ENCODE results near the gene B4GALT3. TPM values are rescaled to one million over a fixed set of nuclear protein-coding genes. Genes with fewer than 3 reads are reported as not detected.

Gene B4GALT3
- total and polyA plus RNA-seq, 4 experiments from 2014 or later: 55.9 to 71.5 (median 62.5) TPM

GRCh38 chr1:161207173-161207572 is 29.9 kb upstream of the B4GALT3 start:
- H3K4me3 ChIP-seq (ENCODE audit: low read length in 2 of 2): no peak overlapping the region
- H3K27ac ChIP-seq (ENCODE audit: low read depth, low read length): no peak overlapping the region
- Mint-ChIP-seq H3K27ac (peak overlapping the region in 1 of 7 donors; percentile 42), H3K9me3 (no peaks in the 10 kb centered on the region), H3K4me3 (no peak overlapping the region), H3K36me3 (peaks cover 48 to 79% of the 10 kb centered on the region in 2 donors), H3K27me3 (no peaks in the 10 kb centered on the region), H3K4me1 (peaks cover 32 to 59% (median 46%) of the 10 kb centered on the region in 4 donors)
- intact Hi-C loops (cut with micrococcal nuclease): no loop called here
- no peaks in the 10 kb centered on the region for H3K27me3 ChIP-seq (ENCODE audit: insufficient read depth, low read length)
- H3K9me3 ChIP-seq (ENCODE audit: control insufficient read depth in 1 of 2, low read length in 2 of 2): no peaks in the 10 kb centered on the region
- peaks cover 47% of the 10 kb centered on the region for H3K4me1 ChIP-seq (ENCODE audit: insufficient read depth, low read length)
- CTCF ChIA-PET (ENCODE audit: partially characterized antibody): interaction anchor here (1.1 to 7.3 kb wide), 6 partner anchors 12 to 99 kb away, joined by 4 to 103 read pairs (median 32); partner anchors contain the start of genes APOA2 and TOMM40L
- POLR2A ChIA-PET (ENCODE audit: partially characterized antibody): interaction anchor here (0.6 kb wide), 1 partner anchor 24 kb away, joined by 3 read pairs; no protein-coding TSS in a partner anchor
- DNase-seq: no peak
- peaks cover 54% of the 10 kb centered on the region for H3K36me3 ChIP-seq (ENCODE audit: insufficient read depth, low read length)

GRCh38 chr1:161206411-161207140 is 29.3 kb upstream of the B4GALT3 start:
- Histone ChIP-seq H3K4me3 (ENCODE audit: low read length in 2 of 2) (no peak overlapping the region), H3K36me3 (ENCODE audit: insufficient read depth, low read length) (peaks cover 48% of the 10 kb centered on the region), H3K4me1 (ENCODE audit: insufficient read depth, low read length) (peaks cover 50% of the 10 kb centered on the region), H3K27me3 (ENCODE audit: insufficient read depth, low read length) (no peaks in the 10 kb centered on the region), H3K9me3 (ENCODE audit: control insufficient read depth in 1 of 2, low read length in 2 of 2) (no peaks in the 10 kb centered on the region), H3K27ac (ENCODE audit: low read depth, low read length) (no peak overlapping the region)
- Mint-ChIP-seq H3K27me3 (no peaks in the 10 kb centered on the region), H3K4me1 (peaks cover 32 to 65% (median 49%) of the 10 kb centered on the region in 4 donors), H3K36me3 (peaks cover 42 to 75% of the 10 kb centered on the region in 2 donors), H3K4me3 (no peak overlapping the region), H3K27ac (peak overlapping the region in 4 of 7 donors; percentile 25 to 50 (median 39)), H3K9me3 (no peaks in the 10 kb centered on the region)
- ChIA-PET POLR2A (ENCODE audit: partially characterized antibody) (interaction anchor here (0.6 to 5.3 kb wide), 3 partner anchors 12 to 30 kb away, joined by 3 to 36 read pairs (median 4); partner anchors contain the start of gene B4GALT3), CTCF (ENCODE audit: partially characterized antibody) (interaction anchor here (1.1 to 7.3 kb wide), 6 partner anchors 13 to 99 kb away, joined by 4 to 103 read pairs (median 32); partner anchors contain the start of genes APOA2, PPOX and TOMM40L)
- intact Hi-C loops (cut with micrococcal nuclease): no loop called here
- DNase-seq: no peak

- Mint-ChIP-seq H3K27ac (peak within 1 kb of the TSS; percentile 94 to 99 (median 99)), H3K36me3 (peaks cover 19 to 41% of the 10 kb centered on the region in 2 donors), H3K4me1 (peaks cover 32 to 68% (median 56%) of the 10 kb centered on the region in 4 donors), H3K27me3 (peaks cover 0 to 1% of the 10 kb centered on the region in 2 donors), H3K9me3 (no peaks in the 10 kb centered on the region), H3K4me3 (peak within 1 kb of the TSS; percentile 95 to 98 (median 96))
- ChIA-PET CTCF (ENCODE audit: partially characterized antibody) (interaction anchor here (0.7 to 7.3 kb wide), 20 partner anchors 9 to 192 kb away, joined by 3 to 103 read pairs (median 4); partner anchors contain the start of genes APOA2, PPOX, SDHC and TOMM40L), POLR2A (ENCODE audit: partially characterized antibody) (interaction anchor here (0.6 to 5.9 kb wide), 37 partner anchors 10 to 940 kb away, joined by 3 to 134 read pairs (median 5); partner anchors contain the start of genes ARHGAP30, B4GALT3, CFAP126 and DCAF8)
- H3K4me1 ChIP-seq (ENCODE audit: insufficient read depth, low read length): peaks cover 66% of the 10 kb centered on the region
- no peaks in the 10 kb centered on the region for H3K9me3 ChIP-seq (ENCODE audit: control insufficient read depth in 1 of 2, low read length in 2 of 2)
- intact Hi-C loops (cut with micrococcal nuclease): loop anchor here (1.0 to 2.0 kb wide), 4 partner anchors 20 to 105 kb away; partner anchors contain the start of gene PPOX
- peak within 1 kb of the TSS; percentile 85 to 98 for H3K4me3 ChIP-seq (ENCODE audit: low read length in 2 of 2)
- DNase-seq: peak; percentile 91 to 98 (median 94)
- no peaks in the 10 kb centered on the region for H3K27me3 ChIP-seq (ENCODE audit: insufficient read depth, low read length)
- H3K36me3 ChIP-seq (ENCODE audit: insufficient read depth, low read length): peaks cover 19% of the 10 kb centered on the region
- H3K27ac ChIP-seq (ENCODE audit: low read depth, low read length): peak within 1 kb of the TSS; percentile 96
These were observed 24.8 kb upstream of the B4GALT3 start, which contains the start of gene NDUFS2 for GRCh38 chr1:161201836-161202712. Gene NDUFS2 (plus strand): TSS chr1:161202367. CDS start chr1:161202386, 19 bp downstream.

DNA sequence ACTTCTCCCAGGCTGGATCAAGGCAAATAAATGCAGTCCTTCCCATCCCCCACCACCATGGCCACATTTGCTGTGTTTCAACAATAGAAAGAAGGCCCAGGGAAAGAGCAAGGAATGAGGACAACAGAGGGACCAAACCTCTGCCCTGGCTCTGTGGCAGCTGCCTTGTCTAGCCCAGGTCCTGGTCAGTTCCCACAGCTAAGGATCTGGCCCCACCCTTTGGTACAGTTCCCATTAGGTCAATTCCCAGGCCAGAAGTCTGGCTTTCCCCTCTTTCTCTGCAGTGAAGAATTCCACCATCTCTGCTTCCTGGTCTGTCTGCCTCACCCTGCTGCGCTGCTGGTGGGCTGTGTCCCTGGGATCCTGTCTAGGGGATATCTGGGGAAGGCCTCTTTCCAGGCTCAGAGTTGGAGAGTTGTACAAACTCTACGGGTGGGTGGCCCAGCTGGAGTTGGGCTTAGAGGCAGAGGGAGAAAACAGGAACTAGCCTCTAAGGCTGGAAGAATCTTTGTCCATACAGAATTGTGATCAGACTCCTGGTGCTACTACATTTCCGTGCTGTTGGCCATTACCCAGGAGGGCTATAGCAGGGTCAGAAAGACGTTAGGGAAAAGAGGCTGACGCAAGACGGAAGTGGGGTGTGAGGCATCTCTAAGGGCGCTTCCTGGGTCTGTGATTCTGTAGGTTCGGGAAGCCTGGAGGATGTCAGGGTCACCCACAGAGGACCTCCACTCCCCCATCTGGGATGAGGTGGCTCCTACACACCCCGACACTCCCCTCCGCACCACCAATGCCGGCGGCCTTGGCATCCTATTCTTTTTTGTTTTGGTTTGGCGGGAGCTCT is 23.9 kb upstream of the B4GALT3 start:
- Mint-ChIP-seq H3K36me3 (peaks cover 15 to 33% of the 10 kb centered on the region in 2 donors), H3K27me3 (peaks cover 0 to 1% of the 10 kb centered on the region in 2 donors), H3K4me3 (peak overlapping the region; percentile 95 to 98 (median 96)), H3K27ac (peak overlapping the region; percentile 94 to 99 (median 99)), H3K4me1 (peaks cover 31 to 62% (median 49%) of the 10 kb centered on the region in 4 donors), H3K9me3 (no peaks in the 10 kb centered on the region)
- Histone ChIP-seq H3K9me3 (ENCODE audit: control insufficient read depth in 1 of 2, low read length in 2 of 2) (no peaks in the 10 kb centered on the region), H3K4me1 (ENCODE audit: insufficient read depth, low read length) (peaks cover 62% of the 10 kb centered on the region), H3K4me3 (ENCODE audit: low read length in 2 of 2) (peak overlapping the region; percentile 85 to 98), H3K27me3 (ENCODE audit: insufficient read depth, low read length) (no peaks in the 10 kb centered on the region), H3K27ac (ENCODE audit: low read depth, low read length) (peak overlapping the region; percentile 96), H3K36me3 (ENCODE audit: insufficient read depth, low read length) (peaks cover 11% of the 10 kb centered on the region)
- CTCF ChIA-PET (ENCODE audit: partially characterized antibody): interaction anchor here (0.7 to 7.3 kb wide), 13 partner anchors 8 to 181 kb away, joined by 3 to 103 read pairs (median 7); partner anchors contain the start of genes APOA2, PPOX, TOMM40L and UFC1
- POLR2A ChIA-PET (ENCODE audit: partially characterized antibody): interaction anchor here (0.6 to 5.9 kb wide), 29 partner anchors 11 to 939 kb away, joined by 3 to 134 read pairs (median 11); partner anchors contain the start of genes ARHGAP30, B4GALT3, DCAF8 and DEDD
- intact Hi-C loops (cut with micrococcal nuclease): no loop called here
- peak in 1 of 5 donors; percentile 18 for DNase-seq

- Mint-ChIP-seq H3K9me3 (no peaks in the 10 kb centered on the region), H3K27ac (peak overlapping the region; percentile 94 to 99 (median 99)), H3K4me1 (peaks cover 28 to 56% (median 44%) of the 10 kb centered on the region in 4 donors), H3K4me3 (peak overlapping the region; percentile 14 to 98 (median 50)), H3K27me3 (peaks cover 0 to 1% of the 10 kb centered on the region in 2 donors), H3K36me3 (peaks cover 12 to 27% of the 10 kb centered on the region in 2 donors)
- ChIA-PET CTCF (ENCODE audit: partially characterized antibody) (interaction anchor here (1.3 to 7.3 kb wide), 6 partner anchors 8 to 34 kb away, joined by 4 to 103 read pairs (median 49); partner anchors contain the start of genes APOA2, PPOX and TOMM40L), POLR2A (ENCODE audit: partially characterized antibody) (interaction anchor here (0.6 to 5.9 kb wide), 9 partner anchors 11 to 154 kb away, joined by 3 to 134 read pairs (median 34); partner anchors contain the start of genes DEDD, NIT1, PFDN2 and PPOX)
- no peaks in the 10 kb centered on the region for H3K27me3 ChIP-seq (ENCODE audit: insufficient read depth, low read length)
- peaks cover 7% of the 10 kb centered on the region for H3K36me3 ChIP-seq (ENCODE audit: insufficient read depth, low read length)
- peak overlapping the region; percentile 46 for H3K27ac ChIP-seq (ENCODE audit: low read depth, low read length)
- peaks cover 55% of the 10 kb centered on the region for H3K4me1 ChIP-seq (ENCODE audit: insufficient read depth, low read length)
- no peaks in the 10 kb centered on the region for H3K9me3 ChIP-seq (ENCODE audit: control insufficient read depth in 1 of 2, low read length in 2 of 2)
- DNase-seq: no peak
- intact Hi-C loops (cut with micrococcal nuclease): no loop called here
- no peak overlapping the region for H3K4me3 ChIP-seq (ENCODE audit: low read length in 2 of 2)
These were observed 23.2 kb upstream of the B4GALT3 start for GRCh38 chr1:161200421-161200991.

All from CD4-positive, alpha-beta memory T cell (primary cell).